ENCODE measurements around the gene KRT1.

DNA sequence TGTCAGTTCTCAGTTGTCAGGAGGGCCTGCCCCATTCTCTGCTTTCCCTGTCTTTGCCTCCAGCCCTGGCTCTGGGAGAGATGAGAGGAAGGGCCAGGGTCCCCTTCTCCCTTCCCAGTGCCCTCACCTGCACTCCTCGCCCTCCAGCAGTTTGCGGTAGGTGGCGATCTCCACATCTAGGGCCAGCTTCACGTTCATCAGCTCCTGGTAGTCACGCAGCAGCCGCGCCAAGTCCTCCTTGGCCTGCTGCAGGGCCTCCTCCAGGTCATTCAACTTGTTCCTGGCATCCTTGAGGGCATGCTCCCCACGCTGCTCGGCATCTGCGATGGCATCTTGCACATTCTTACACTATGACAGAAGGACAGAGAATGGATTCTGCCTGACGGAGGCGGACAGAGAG lies 33.6 kb downstream of the KRT1 start:
- TF ChIP-seq, protein P1, sequence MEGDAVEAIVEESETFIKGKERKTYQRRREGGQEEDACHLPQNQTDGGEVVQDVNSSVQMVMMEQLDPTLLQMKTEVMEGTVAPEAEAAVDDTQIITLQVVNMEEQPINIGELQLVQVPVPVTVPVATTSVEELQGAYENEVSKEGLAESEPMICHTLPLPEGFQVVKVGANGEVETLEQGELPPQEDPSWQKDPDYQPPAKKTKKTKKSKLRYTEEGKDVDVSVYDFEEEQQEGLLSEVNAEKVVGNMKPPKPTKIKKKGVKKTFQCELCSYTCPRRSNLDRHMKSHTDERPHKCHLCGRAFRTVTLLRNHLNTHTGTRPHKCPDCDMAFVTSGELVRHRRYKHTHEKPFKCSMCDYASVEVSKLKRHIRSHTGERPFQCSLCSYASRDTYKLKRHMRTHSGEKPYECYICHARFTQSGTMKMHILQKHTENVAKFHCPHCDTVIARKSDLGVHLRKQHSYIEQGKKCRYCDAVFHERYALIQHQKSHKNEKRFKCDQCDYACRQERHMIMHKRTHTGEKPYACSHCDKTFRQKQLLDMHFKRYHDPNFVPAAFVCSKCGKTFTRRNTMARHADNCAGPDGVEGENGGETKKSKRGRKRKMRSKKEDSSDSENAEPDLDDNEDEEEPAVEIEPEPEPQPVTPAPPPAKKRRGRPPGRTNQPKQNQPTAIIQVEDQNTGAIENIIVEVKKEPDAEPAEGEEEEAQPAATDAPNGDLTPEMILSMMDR (IDR thresholded peaks at IDR 0.05; ENCODE audit: insufficient read depth, low read depth, low read length) = no peak
- no peak for TF ChIP-seq EZH2 (IDR thresholded peaks at IDR 0.05; ENCODE audit: insufficient read depth, low read length)

Measured in astrocyte (in vitro differentiated cells and primary cell).